Measurements from ENCODE around the gene HMGB3. TPM values are rescaled to one million over a fixed set of nuclear protein-coding genes. Genes with fewer than 3 reads are reported as not detected.
"Not testable (repeated sequence)": the region's sequence is repeated elsewhere in the genome, so short reads cannot be mapped to it uniquely, and the experiment has no call there.

The HMGB3 gene
- total RNA-seq, 1 donor from 2014 or later = 1.7 TPM

- Histone ChIP-seq H3K27ac (no peak overlapping the region), H3K36me3 (no peaks in the 10 kb centered on the region), H3K9me3 (no peaks in the 10 kb centered on the region), H3K4me3 (peak overlapping the region; percentile 46 to 53), H3K4me1 (no peaks in the 10 kb centered on the region), H3K27me3 (no peaks in the 10 kb centered on the region)
- intact Hi-C loops (cut with DNase I) = no loop called here
- DNase-seq (ENCODE audit: extremely low spot score in 2 of 2) = no peak
- no peak for TF ChIP-seq CTCF (IDR thresholded peaks at IDR 0.05)
- no peak for TF ChIP-seq POLR2AphosphoS5 (IDR thresholded peaks at IDR 0.05; ENCODE audit: insufficient read depth in 1 of 2, low read depth in 1 of 2)
- TF ChIP-seq POLR2A (IDR thresholded peaks at IDR 0.05) = no peak
Measured at GRCh38 chrX:150983521-150984168, 510 bp downstream of the HMGB3 start.

GRCh38 chrX:150984169-150984824 lies 1.2 kb downstream of the HMGB3 start:
- Histone ChIP-seq H3K27me3 (no peaks in the 10 kb centered on the region), H3K27ac (no peak overlapping the region), H3K4me1 (no peaks in the 10 kb centered on the region), H3K9me3 (no peaks in the 10 kb centered on the region), H3K4me3 (peak overlapping the region; percentile 36 to 37), H3K36me3 (no peaks in the 10 kb centered on the region)
- intact Hi-C loops (cut with DNase I) = no loop called here
- DNase-seq (ENCODE audit: extremely low spot score in 2 of 2) = no peak
- TF ChIP-seq CTCF (IDR thresholded peaks at IDR 0.05) (no peak), POLR2A (IDR thresholded peaks at IDR 0.05) (no peak), POLR2AphosphoS5 (IDR thresholded peaks at IDR 0.05; ENCODE audit: insufficient read depth in 1 of 2, low read depth in 1 of 2) (no peak)

- H3K27me3 ChIP-seq; intact Hi-C loops (cut with DNase I); H3K36me3 ChIP-seq; H3K9me3 ChIP-seq; DNase-seq (ENCODE audit: extremely low spot score in 2 of 2); H3K27ac ChIP-seq; H3K4me1 ChIP-seq; H3K4me3 ChIP-seq: not testable (repeated sequence)
Measured at GRCh38 chrX:150987687-150988086, 4.6 kb downstream of the HMGB3 start.

GRCh38 chrX:150989420-150989819 lies 6.3 kb downstream of the HMGB3 start:
- H3K36me3 ChIP-seq = no peaks in the 10 kb centered on the region

GRCh38 chrX:150990910-150991309 lies 7.8 kb downstream of the HMGB3 start:
- no peak for TF ChIP-seq CTCF (IDR thresholded peaks at IDR 0.05)
- no peak for TF ChIP-seq POLR2A (IDR thresholded peaks at IDR 0.05)
- TF ChIP-seq POLR2AphosphoS5 (IDR thresholded peaks at IDR 0.05; ENCODE audit: insufficient read depth in 1 of 2, low read depth in 1 of 2) = no peak
- intact Hi-C loops (cut with DNase I) = no loop called here

More at GRCh38 chrX:150989420-150989819, 6.3 kb downstream of the HMGB3 start:
- DNase-seq (ENCODE audit: extremely low spot score in 2 of 2) = no peak
- no peaks in the 10 kb centered on the region for H3K9me3 ChIP-seq
- no peak overlapping the region for H3K4me3 ChIP-seq
- H3K27ac ChIP-seq = no peak overlapping the region
- TF ChIP-seq POLR2A (IDR thresholded peaks at IDR 0.05) (no peak), CTCF (IDR thresholded peaks at IDR 0.05) (no peak), POLR2AphosphoS5 (IDR thresholded peaks at IDR 0.05; ENCODE audit: insufficient read depth in 1 of 2, low read depth in 1 of 2) (no peak)
- no peaks in the 10 kb centered on the region for H3K27me3 ChIP-seq
- H3K4me1 ChIP-seq = no peaks in the 10 kb centered on the region
- intact Hi-C loops (cut with DNase I) = no loop called here

More at GRCh38 chrX:150990910-150991309, 7.8 kb downstream of the HMGB3 start:
- no peak overlapping the region for H3K4me3 ChIP-seq
- H3K36me3 ChIP-seq = no peaks in the 10 kb centered on the region
- H3K27ac ChIP-seq = no peak overlapping the region
- no peaks in the 10 kb centered on the region for H3K9me3 ChIP-seq
- no peaks in the 10 kb centered on the region for H3K27me3 ChIP-seq
- DNase-seq (ENCODE audit: extremely low spot score in 2 of 2) = no peak
- no peaks in the 10 kb centered on the region for H3K4me1 ChIP-seq

All from vagina (tissue), 2 donors.